Activated CD8-positive, alpha-beta memory T cell treated with anti-CD3 and anti-CD28 coated beads for 4 hours (primary cell): ENCODE measurements around the gene PYCR2.

Source experiments
- DNase-seq, 2 donors: peaks; one replicate each; pipeline ENCODE4 v3.0.0-alpha.2; 2020; ENCODE audit warnings: low read depth in 2 of 2

Gene PYCR2

GRCh38 chr1:225876900-225877510 is 47.0 kb downstream of the PYCR2 start:
- DNase-seq, result no peak

GRCh38 chr1:225875044-225875815 is 48.8 kb downstream of the PYCR2 start:
- no peak for DNase-seq

- DNase-seq, result no peak
Measured at GRCh38 chr1:225874431-225874830, 49.6 kb downstream of the PYCR2 start.

- no peak for DNase-seq
Measured at GRCh38 chr1:225873281-225873850, 50.7 kb downstream of the PYCR2 start.

- no peak for DNase-seq
Measured at GRCh38 chr1:225872075-225872430, 52.0 kb downstream of the PYCR2 start.

- no peak for DNase-seq
Measured at GRCh38 chr1:225871359-225872074, 52.5 kb downstream of the PYCR2 start.

- no peak for DNase-seq
Measured at GRCh38 chr1:225870911-225871310, 53.1 kb downstream of the PYCR2 start.
